Globus pallidus (tissue), 1 donor: ENCODE measurements around the gene MED13L.

ENCODE experiments used
- DNase-seq: peaks from one replicate; pipeline ENCODE4 v3.0.0-alpha.2; 2015; ENCODE audit warnings: low spot score

Gene MED13L

GRCh38 chr12:116210762-116211161 lies 66.7 kb downstream of the MED13L start:
- no peak for DNase-seq

GRCh38 chr12:116210131-116210530 lies 67.4 kb downstream of the MED13L start:
- DNase-seq: no peak

- no peak for DNase-seq
Measured at GRCh38 chr12:116209503-116209902, 68.0 kb downstream of the MED13L start.

GRCh38 chr12:116207274-116207673 lies 70.2 kb downstream of the MED13L start:
- no peak for DNase-seq

GRCh38 chr12:116206828-116207227 lies 70.7 kb downstream of the MED13L start:
- DNase-seq: no peak

- no peak for DNase-seq
Measured at GRCh38 chr12:116204785-116205184, 72.7 kb downstream of the MED13L start.

- no peak for DNase-seq
Measured at GRCh38 chr12:116204169-116204568, 73.3 kb downstream of the MED13L start.

- DNase-seq: no peak
Measured at GRCh38 chr12:116202940-116203339, 74.6 kb downstream of the MED13L start.

- DNase-seq: peak; percentile 26
Measured at GRCh38 chr12:116202433-116202832, 75.1 kb downstream of the MED13L start.

- DNase-seq: no peak
Measured at GRCh38 chr12:116201908-116202307, 75.6 kb downstream of the MED13L start.

- DNase-seq: no peak
Measured at GRCh38 chr12:116201359-116201758, 76.1 kb downstream of the MED13L start.

GRCh38 chr12:116200812-116201211 lies 76.7 kb downstream of the MED13L start:
- no peak for DNase-seq

- no peak for DNase-seq
Measured at GRCh38 chr12:116199160-116199706, 78.3 kb downstream of the MED13L start.

GRCh38 chr12:116196752-116197718 lies 80.5 kb downstream of the MED13L start:
- DNase-seq: no peak

- DNase-seq: no peak
Measured at GRCh38 chr12:116196226-116196625, 81.3 kb downstream of the MED13L start.

- DNase-seq: no peak
Measured at GRCh38 chr12:116194935-116195431, 82.5 kb downstream of the MED13L start.

GRCh38 chr12:116189692-116190091 lies 87.8 kb downstream of the MED13L start:
- no peak for DNase-seq

- no peak for DNase-seq
Measured at GRCh38 chr12:116188581-116188980, 88.9 kb downstream of the MED13L start.

GRCh38 chr12:116187151-116187511 lies 90.4 kb downstream of the MED13L start:
- no peak for DNase-seq

GRCh38 chr12:116186482-116187150 lies 90.9 kb downstream of the MED13L start:
- DNase-seq: no peak

- no peak for DNase-seq
Measured at GRCh38 chr12:116184763-116185162, 92.7 kb downstream of the MED13L start.

GRCh38 chr12:116183741-116184141 lies 93.8 kb downstream of the MED13L start:
- DNase-seq: no peak
